HepG2 (cell line): Measurements from ENCODE around the gene SLCO4A1. TPM values are rescaled to one million over a fixed set of nuclear protein-coding genes. Genes with fewer than 3 reads are reported as not detected.

Experiments
- FLYWCH1 ChIP-seq: sonication (generic); formaldehyde crosslinking; IDR thresholded peaks from 2 replicates; pipeline ENCODE4 v1.8.1; 2023; ENCODE audit warnings: mild to moderate bottlenecking, missing genetic modification reagents
- HOXA3 ChIP-seq: sonication (generic); formaldehyde crosslinking; IDR thresholded peaks from 2 replicates; pipeline ENCODE4 v1.5.0; 2020; ENCODE audit warnings: missing genetic modification reagents
- HOXA7 ChIP-seq: sonication (generic); formaldehyde crosslinking; IDR thresholded peaks from 2 replicates; pipeline ENCODE4 v1.8.1; 2022; ENCODE audit warnings: mild to moderate bottlenecking, missing genetic modification reagents, moderate library complexity
- IRF1 ChIP-seq: sonication (generic); formaldehyde crosslinking; IDR thresholded peaks from 2 replicates; pipeline ENCODE4 v1.4.0; 2020; ENCODE audit warnings: low read depth, mild to moderate bottlenecking, missing genetic modification reagents
- SAFB2 ChIP-seq: sonication (generic); formaldehyde crosslinking; IDR thresholded peaks from 2 replicates; pipeline ENCODE4 v1.5.1; 2020; ENCODE audit warnings: missing genetic modification reagents, low read depth, mild to moderate bottlenecking, borderline replicate concordance
- SP4 ChIP-seq: sonication (generic); formaldehyde crosslinking; IDR thresholded peaks from 2 replicates; pipeline ENCODE4 v1.8.1; 2023; ENCODE audit warnings: mild to moderate bottlenecking, missing genetic modification reagents
- TBX2 ChIP-seq: sonication (generic); formaldehyde crosslinking; IDR thresholded peaks from 2 replicates; pipeline ENCODE4 v1.5.0; 2020; ENCODE audit warnings: missing genetic modification reagents, mild to moderate bottlenecking, borderline replicate concordance
- TEAD3 ChIP-seq: optimal IDR thresholded peaks from 2 replicates; pipeline ENCODE3; 2016; ENCODE audit warnings: borderline replicate concordance
- XBP1 ChIP-seq: sonication (generic); formaldehyde crosslinking; IDR thresholded peaks from 2 replicates; pipeline ENCODE4 v1.5.0; 2020; ENCODE audit warnings: missing genetic modification reagents
- ZBTB33 ChIP-seq: sonication (generic); formaldehyde crosslinking; IDR thresholded peaks from 2 replicates; pipeline ENCODE4 v1.4.0; 2020; ENCODE audit warnings: missing genetic modification reagents
- ZFP90 ChIP-seq: sonication (generic); formaldehyde crosslinking; IDR thresholded peaks from 2 replicates; pipeline ENCODE4 v1.8.0; 2022; ENCODE audit warnings: missing genetic modification reagents, mild to moderate bottlenecking, inconsistent platforms, borderline replicate concordance
- ZMYM3 ChIP-seq: sonication (generic); formaldehyde crosslinking; IDR thresholded peaks from 2 replicates; pipeline ENCODE4 v1.5.1; 2020; ENCODE audit warnings: mild to moderate bottlenecking, missing genetic modification reagents
- ZNF317 ChIP-seq: sonication (generic); formaldehyde crosslinking; IDR thresholded peaks from 2 replicates; pipeline ENCODE4 v1.5.0; 2020; ENCODE audit warnings: mild to moderate bottlenecking, missing genetic modification reagents
- ZNF337 ChIP-seq: sonication (generic); formaldehyde crosslinking; IDR thresholded peaks from 2 replicates; pipeline ENCODE4 v1.5.1; 2020; ENCODE audit warnings: missing genetic modification reagents, low read depth, mild to moderate bottlenecking, borderline replicate concordance
- ZNF547 ChIP-seq: sonication (generic); formaldehyde crosslinking; IDR thresholded peaks from 2 replicates; pipeline ENCODE4 v1.5.1; 2020; ENCODE audit warnings: mild to moderate bottlenecking, missing genetic modification reagents
- ZNF616 ChIP-seq: sonication (generic); formaldehyde crosslinking; IDR thresholded peaks from 2 replicates; pipeline ENCODE4 v1.5.0; 2020; ENCODE audit warnings: low read depth, mild to moderate bottlenecking, missing genetic modification reagents
- ZNF746 ChIP-seq: sonication (generic); formaldehyde crosslinking; IDR thresholded peaks from 2 replicates; pipeline ENCODE4 v1.8.0; 2022; ENCODE audit warnings: mild to moderate bottlenecking, missing genetic modification reagents
- polyA plus RNA-seq, 8 experiments: library from polyadenylated mRNA; depleted of rRNA in 3 of 8; stranded (reverse) in 7 of 8; unstranded in 1 of 8; fragments of >200 nt; fragmentation: Illumina TruSeq in 4 of 8; extraction: Trizol in 4 of 8; gene quantifications; 2 replicates each; pipeline versions ENCODE4 v1.2.1 to v1.2.3, GENCODE V29; 2011 to 2016; ENCODE audit warnings: low read depth in 4 of 8, missing spikeins in 1 of 8, mixed read lengths in 1 of 8; ENCODE audit not compliant: insufficient read depth in 1 of 8
- total RNA-seq, 5 experiments: library from RNA; depleted of rRNA; stranded (reverse); fragments of >200 nt; fragmentation: Illumina TruSeq; extraction: Trizol; gene quantifications; 2 replicates each; pipeline ENCODE4 v1.2.3, GENCODE V29; 2016; ENCODE audit warnings: low read depth in 1 of 5

SLCO4A1 gene
- total and polyA plus RNA-seq, 2 of the 13 experiments (the other 11 are each of a cell fraction or from before 2014, with no cell fraction given) = 55.5 to 112 TPM

DNA sequence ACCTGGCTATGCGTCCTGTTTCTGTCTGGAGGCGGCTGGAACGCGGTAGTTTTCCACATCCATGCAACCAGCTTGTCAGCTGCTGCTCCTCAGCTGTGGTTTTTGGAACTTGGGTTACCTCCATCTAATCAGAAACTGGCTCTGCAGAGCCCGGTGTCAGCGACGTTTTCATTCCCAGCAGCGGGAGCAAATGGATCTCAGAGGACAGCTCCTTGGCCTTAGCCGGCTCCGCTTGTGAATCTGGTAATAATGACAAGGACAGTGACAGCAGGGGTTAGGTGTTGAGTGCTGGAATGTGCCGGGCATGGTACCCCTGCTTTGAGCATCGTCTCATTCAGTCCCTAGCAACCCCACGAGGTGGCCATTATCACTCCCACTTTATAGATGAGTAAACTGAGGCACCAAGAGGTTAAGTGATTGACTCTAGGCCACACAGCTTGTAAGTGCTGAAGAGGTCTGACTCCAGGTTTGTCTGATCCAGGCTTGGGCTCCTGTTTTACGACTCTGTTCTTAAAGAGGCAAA is 1.3 kb downstream of the SLCO4A1 start (continued):
- TF ChIP-seq ZNF746 (0 out of 2 replicates have a peak, but pooled peaks have one; percentile 34), ZBTB33 (CRISPR knock-in tag) (peak; percentile 90), SP4 (peak; percentile 71; the same call in 1 of the 2 replicates), ZNF317 (CRISPR knock-in tag) (peak; percentile 76; the same call in 1 of the 2 replicates), TEAD3 (CRISPR knock-in tag) (peak; percentile 23), HOXA7 (CRISPR knock-in tag) (no peak), ZFP90 (CRISPR knock-in tag) (0 out of 2 replicates have a peak, but pooled peaks have one; percentile 64), ZNF337 (CRISPR knock-in tag) (no peak), SAFB2 (CRISPR knock-in tag) (0 out of 2 replicates have a peak, but pooled peaks have one; percentile 18), XBP1 (no peak), HOXA3 (peak; percentile 26; the same call in 1 of the 2 replicates), ZMYM3 (CRISPR knock-in tag) (0 out of 2 replicates have a peak, but pooled peaks have one; percentile 18), TBX2 (CRISPR knock-in tag) (peak; percentile 21), IRF1 (CRISPR knock-in tag) (no peak), FLYWCH1 (0 out of 2 replicates have a peak, but pooled peaks have one; percentile 48), ZNF616 (CRISPR knock-in tag) (0 out of 2 replicates have a peak, but pooled peaks have one; percentile 44), ZNF547 (CRISPR knock-in tag) (0 out of 2 replicates have a peak, but pooled peaks have one; percentile 2)
